D721Med (cell line): ENCODE data around the gene DLAT.
"Not testable (repeated sequence)": the region's sequence is repeated elsewhere in the genome, so short reads cannot be mapped to it uniquely, and the experiment has no call there.

Source experiments
- DNase-seq: peaks from one replicate; pipeline ENCODE4 v3.0.0; 2011; ENCODE audit warnings: low spot score; ENCODE audit not compliant: insufficient read length
- FAIRE-seq: peaks from 2 replicates; lab custom pipeline; 2011; peaks lifted over from hg19 to GRCh38; lab: Jason Lieb, UNC
- CTCF ChIP-seq: IDR thresholded peaks from 2 replicates; pipeline ENCODE4 v1.5.1; 2012; ENCODE audit warnings: mild to moderate bottlenecking, control low read depth; ENCODE audit not compliant: insufficient read depth; ENCODE audit errors: missing control alignments

DLAT gene

DNA sequence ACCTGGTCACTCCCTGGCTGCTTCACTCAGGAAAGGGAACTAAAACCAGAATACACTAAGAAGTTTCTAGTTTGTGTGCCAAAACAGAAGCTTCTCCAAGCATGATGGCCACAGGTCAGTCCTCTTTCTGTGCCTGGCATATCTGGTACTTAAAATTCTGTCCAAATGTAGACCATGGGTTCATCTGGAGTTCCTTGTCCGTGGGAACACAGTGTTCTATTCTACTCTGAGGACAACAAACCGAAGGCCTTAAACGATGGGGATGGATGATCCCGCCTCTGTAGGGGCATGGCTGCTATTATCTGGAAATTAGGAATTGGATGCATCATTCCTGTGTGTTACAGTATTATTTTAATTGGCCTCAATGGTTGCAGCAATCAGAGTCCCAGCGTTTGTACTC lies 6.1 kb upstream of the DLAT start:
- DNase-seq (no peak), FAIRE-seq (no peak)
- TF ChIP-seq CTCF, result no peak

GRCh38 chr11:112023104-112023503 lies 2.1 kb upstream of the DLAT start:
- DNase-seq (no peak), FAIRE-seq (no peak)
- TF ChIP-seq CTCF, result peak; percentile 10

DNA sequence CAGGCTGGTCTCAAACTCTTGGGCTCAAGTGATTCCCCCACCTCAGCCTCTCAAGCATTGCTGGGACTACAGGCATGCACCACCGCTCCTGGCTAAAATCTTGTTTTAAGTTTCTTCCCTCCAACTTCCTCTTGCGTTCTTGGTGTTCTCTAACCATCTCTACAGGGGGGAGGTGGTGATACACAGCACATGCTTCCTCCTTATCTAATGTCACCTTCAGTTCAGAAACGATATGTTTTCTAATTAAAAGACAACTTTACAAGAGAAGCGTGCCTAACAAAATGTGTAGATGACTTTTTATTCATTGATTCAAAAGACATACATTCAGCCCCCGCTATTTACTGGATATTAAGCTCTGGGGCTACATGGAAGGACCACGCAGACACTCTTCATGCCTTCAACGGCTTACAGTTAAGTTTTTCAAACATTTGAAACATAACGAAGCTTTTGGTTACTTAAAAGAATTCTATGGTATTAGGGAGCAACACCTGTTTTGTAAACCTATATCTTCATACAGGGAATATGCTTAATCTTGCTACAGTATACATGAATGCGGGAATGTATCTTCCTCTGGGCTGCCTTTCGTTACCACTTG lies 933 bp upstream of the DLAT start:
- TF ChIP-seq CTCF, result no peak
- FAIRE-seq, result no peak
- no peak for DNase-seq

- FAIRE-seq (no peak), DNase-seq (no peak)
- TF ChIP-seq CTCF, result no peak
Measured at GRCh38 chr11:112025707-112026106, 499 bp downstream of the DLAT start.

- not testable (repeated sequence) for DNase-seq, FAIRE-seq
Measured at GRCh38 chr11:112026784-112027410, 1.7 kb downstream of the DLAT start.

- TF ChIP-seq CTCF, result no peak
- DNase-seq (no peak), FAIRE-seq (no peak)
Measured at GRCh38 chr11:112029460-112029859, 4.3 kb downstream of the DLAT start.

- FAIRE-seq, result no peak
- DNase-seq, result no peak
- no peak for TF ChIP-seq CTCF
Measured at GRCh38 chr11:112033902-112034301, 8.7 kb downstream of the DLAT start.

GRCh38 chr11:112037527-112037926 lies 12.3 kb downstream of the DLAT start:
- FAIRE-seq, result no peak
- no peak for DNase-seq
- TF ChIP-seq CTCF, result no peak
